Eye (tissue), 1 donor: ENCODE measurements around the gene PHYKPL.

Experiments
- DNase-seq: peaks from one replicate; pipeline ENCODE4 v3.0.0-alpha.2; 2015

PHYKPL gene

DNA sequence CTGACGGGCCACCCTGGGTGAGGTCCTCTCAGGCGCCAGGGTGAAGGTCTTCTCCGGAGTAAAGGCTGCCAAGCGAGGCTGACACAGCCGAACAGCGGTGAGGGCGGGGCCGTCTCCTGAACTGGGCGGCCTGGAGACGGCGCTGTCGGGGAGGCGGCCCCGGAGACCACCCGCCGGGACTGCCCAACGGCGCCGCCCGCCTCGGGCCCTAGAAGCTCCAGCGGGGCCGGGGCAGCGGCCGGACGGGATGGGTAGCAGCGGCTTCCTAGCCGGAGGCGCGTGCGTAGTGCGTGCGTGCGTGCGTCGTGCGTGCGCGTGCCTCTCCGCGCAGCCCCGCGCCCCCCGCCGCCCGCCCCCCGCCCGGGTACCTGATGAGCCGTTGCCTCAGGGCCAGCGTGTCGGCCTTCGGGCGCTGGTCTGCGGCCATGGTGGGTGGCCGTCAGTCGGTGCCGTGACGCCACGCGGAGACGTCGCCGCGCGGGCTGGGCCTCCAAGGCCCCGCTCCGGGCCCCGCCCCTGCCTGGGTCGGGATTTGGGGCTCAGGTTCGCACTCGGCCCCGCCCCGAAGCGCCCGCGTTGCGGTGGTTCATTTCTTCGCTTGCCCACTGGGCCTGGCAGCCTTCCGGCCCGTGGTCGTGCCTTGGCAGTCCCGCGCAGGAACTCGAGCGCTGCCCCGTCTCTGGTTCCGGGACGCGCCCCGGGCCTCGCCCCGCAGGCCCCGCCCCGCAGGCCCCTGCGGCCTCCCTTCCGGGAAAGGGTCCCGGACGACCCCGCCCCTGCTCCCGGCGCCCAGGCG, at the start of gene PHYKPL:
Gene PHYKPL, minus strand, starts transcription at position 679 of the 796 bp plus-strand sequence. Its CDS starts 252 bp downstream, at position 427.
- DNase-seq = peak; percentile 87

DNA sequence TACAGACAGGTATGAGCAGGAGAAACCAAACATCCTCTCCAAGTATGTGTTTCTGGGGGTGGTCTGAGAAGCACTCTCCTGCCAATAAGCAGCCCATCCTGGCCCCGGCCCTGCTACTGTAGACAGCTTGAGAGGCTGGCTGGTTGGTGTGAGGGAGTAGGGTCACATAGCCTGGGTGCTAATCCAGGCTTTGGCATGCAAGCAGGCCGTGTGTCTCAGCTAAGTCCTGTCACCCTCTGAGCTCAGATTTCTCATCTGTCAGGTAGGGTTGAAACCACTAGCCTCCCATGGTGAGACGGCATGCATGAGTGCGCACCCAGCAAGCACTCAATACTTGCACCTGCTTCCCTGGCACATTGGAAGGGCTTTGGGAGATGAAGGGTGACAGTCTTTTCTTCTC, 49.8 kb upstream of the PHYKPL start:
- DNase-seq = no peak

DNA sequence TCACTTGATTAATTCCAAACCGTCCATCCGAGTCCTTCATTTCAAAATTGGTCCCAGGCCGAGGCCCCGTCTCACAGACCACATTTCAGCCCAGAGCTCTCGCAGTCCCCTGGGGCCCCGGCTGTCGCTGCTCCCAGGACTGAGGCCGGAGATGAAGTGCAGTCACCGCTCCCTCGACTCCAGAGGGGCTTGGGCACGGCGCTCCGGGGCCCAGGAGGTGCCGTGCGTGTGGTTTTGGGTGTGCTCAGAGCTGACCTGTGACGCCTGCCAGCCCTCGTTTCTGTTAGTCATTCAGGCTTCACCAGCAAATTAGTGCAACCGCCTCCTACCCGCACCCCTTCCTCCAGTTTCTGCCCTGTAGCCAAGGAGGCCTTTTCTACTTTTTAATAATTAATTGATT, 48.7 kb upstream of the PHYKPL start:
- DNase-seq = no peak

DNA sequence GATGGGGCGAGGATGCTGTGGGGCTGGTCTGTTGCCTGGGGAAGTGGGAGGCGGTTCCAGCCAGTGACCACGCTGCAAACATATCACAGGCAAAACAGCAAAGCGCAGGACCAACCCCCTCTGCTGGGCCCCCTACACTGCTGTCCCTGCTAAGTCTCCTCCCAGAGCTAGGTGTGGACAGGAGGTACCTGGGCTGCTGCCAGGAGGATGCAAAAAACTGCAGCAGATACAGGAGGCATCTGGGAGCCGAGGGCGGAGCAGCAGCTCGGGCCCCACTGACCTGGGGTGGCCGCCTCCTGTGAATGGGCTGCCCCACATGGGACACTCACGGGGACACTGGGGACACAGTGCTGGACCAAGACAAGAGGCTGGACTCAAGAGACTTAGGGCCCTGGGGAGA, 48.0 kb upstream of the PHYKPL start:
- DNase-seq = no peak

DNA sequence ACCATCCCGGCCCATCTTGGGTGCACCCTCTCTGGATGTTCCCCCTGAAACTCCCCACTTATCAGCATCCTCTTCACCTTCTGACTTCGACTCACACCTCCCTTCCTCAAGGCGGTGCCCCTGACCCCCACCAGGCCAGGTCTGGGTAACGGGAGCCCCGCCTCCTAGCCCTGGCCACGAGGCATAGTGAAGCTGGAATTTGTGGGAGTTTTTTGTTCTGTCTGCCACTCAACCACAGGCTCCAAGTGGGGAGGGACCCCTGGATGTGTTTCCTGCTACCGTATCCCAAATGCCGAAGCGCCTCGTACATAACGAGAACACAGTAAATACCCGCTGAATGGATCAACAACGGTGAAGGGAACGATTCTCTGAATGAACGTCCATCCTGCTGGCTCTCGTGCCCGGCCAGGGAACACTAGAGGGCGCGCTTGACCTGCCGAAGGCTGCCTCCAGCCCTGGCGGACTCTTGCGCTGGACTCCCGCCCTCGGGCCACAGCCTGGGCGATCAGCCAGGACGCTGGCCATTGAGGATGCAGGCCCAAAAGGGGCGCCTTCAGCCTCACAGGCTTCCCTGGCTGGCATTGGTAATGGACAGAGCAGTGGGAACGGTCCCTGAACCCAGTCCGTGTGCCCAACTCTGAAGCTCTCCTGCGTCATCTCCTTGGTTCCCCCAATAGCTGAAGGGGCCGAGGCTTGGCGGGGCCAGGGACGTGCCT, 47.3 kb upstream of the PHYKPL start:
- peak; percentile 94 for DNase-seq

DNA sequence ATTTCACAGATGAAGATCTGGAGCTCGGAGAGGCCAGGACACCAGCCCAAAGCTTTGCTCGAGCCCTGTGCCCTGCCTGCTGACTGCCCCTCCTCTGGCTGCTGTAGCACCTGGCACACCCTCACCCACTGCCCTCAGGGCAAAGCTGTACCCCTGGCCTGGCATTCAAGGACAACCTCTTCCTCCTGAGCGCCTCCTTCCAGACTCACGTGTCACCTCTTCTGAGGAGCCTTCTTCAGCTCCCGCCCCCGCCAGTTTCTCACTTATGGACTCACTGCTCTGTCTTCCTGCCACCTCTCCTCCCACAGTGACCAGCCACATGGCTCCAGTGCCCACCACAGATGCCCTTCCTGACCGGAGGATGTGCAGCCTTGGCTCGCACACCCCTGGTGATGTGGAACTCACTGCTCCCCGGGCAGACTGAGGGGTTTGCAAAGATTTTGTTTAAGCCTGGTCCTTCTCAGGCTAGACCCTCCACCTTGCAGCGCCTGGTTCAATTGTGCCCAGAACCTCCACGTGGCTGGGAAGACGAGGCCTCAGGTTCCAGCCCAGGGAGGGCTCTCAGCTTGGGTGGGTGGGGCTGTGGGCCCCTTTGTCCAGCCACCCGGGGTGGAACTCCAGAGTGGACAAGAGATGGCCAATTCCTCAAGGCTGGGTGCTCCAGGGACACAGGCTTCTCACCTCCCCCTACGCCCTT, 46.6 kb upstream of the PHYKPL start:
- DNase-seq = no peak

DNA sequence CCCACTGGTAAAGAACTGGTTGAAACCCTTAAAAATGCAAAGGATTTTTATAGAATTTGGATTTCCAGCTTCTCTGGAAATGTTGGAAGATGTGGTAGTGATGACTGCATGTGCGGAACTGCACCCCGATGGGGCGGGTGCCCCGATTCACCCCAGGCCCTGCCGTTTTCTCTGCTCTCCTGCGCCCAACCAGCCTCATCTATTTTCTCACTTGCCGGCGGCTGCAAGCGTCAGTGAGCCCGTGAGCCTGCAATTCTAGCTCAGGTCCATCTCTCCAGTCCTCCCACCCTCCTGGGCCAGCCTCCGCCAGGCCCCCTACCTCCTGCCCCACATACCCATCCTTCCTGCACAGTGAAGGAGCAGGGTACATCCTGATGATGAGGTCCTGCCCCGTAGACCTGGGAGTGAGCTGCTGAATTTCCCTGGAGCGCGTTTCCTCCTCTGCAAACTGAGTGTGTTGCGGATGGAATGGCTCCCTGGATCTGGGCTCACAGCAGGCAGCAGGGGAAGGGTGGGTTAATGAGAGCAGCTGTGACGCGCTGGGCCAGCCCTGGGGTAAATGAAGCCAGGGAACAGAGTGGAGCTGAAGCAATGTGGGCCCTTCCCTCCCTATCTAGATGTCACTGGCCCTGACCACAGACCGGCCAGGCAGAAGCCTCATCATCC, 45.9 kb upstream of the PHYKPL start:
- no peak for DNase-seq

DNA sequence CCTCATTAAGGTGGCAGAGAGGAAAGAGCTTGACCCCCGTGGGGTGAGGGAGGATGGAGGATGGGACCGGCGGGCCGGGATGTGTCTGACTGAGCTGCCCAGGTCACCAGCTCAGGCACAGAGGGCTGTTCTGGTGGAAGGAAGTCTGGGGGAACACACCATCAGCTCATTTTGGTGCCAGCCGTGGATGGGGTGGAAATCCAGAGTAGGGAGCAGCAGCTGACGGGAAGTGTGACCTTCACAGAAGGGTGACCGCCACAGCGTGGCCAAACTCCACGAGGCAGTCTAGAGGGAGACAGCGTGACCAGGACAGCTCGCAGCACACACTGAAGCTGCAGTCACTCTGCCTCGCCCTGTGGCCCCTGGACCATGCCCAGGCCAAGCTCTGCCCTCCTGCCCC, 45.3 kb upstream of the PHYKPL start:
- DNase-seq = no peak

DNA sequence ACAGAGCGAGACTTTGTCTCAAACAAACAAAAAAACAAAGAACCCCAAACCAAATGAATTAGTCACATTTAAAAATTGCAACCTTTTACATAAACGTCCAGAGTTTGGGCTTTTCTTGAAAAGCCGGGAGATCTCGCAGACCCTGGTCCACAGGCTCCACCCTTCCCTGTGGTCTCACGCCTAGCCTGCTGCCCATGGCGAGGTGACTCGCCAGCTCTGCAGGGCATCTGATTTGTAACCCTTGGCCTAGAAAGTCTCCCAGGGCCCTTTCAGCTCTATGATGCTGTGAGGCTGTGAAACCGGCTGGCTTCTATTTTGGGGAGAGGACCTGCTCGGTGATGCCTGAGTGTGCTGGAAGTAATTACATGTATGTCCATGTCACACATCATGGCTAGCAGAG, 44.7 kb upstream of the PHYKPL start:
- DNase-seq = no peak

DNA sequence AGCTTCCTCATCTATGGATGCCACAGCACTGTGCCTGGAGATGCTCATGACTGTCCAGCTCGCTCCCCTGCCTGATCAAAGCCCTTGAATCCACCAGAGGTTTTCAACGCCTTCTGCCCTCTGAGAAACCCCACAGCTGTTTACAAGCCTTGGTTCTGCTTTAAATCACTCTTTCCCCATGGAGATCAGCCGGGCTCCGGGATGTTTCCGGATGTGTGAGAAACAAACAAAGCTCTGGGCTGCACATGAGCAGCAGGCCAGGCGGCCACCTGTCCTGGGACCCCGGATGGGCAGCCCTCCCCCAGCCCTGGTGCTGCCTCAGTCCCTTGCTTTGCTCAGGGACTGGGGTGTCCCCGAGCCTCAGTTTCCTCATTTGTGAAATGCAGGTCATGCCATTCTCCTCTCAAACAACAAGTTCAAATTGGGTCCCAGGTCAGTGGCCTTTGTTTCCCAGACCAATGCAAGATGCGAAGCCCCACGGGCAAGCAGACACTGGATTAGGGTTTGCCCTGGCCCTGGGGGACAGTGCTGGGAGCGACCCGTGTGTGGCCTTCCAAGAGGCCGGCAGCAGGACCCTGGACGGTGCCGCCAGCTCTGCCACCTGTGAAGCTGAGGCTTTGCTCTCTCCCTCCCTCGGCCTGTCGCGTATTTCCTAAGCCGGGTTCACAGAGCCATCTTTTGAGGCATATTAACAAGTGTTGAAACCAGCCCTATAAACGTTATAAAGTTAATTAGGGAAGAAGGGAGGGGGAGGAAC, 42.4 kb upstream of the PHYKPL start:
- no peak for DNase-seq

DNA sequence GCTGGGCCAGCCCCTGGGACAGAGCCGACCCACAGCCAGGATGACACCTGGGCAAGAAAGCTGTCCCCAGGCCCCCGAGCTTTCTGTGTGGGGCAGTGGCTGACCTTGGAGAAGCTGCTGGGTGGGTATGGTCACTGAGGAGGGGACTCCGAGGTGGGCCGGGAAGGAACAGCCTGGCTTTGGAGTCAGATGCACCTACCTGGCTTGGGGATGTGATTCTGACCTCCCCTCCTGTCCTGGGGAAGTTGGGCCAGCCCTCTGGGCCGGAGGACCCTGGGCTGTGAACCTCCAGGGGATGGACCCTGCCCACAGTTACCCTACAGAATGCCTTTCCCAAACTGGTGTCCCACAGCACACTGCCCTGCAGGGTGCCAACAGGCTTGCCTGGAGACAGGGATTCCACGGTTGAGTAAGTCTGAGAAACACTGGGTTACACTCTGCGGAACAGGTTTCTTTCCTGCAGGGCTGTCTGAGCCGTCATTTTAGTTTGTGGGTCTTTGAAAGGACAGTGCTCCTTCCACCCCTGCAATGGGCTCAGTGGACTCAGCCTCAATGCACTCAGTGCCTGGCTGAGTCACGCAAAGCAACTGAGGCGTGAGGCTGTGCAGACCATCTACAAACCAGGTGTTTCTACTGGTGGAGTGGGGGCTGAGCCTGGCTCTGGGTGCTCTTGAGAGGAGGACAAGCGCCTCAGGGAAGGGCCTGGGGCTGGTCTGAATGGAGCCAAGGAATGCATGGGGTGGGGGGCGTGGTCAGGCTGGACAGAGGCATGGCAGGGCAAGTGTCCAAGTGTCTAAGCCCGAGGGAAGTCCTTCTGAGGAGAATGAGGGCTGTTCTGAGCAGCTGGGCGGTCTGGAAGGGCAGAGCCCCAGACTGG, 41.3 kb upstream of the PHYKPL start:
- no peak for DNase-seq

DNA sequence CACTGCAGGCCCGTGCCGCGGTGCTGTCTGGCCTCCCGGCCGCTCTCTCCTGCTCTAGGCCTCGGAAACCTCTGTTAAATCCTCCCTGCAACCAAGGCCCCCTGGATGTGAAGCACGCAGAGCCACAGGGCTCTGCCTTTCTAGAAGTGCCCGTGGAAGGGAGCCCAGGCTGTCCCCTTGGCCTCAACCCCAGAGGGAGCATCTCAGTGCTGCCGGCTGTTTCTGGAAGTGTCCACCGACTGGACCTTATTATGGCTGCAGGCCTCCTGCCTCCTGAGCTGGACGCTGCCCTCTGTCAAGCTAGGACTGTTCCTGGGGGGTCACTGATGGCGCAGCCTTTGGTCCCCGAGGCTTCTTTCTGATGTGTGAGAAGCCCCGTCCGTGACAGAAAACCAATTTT, 40.4 kb upstream of the PHYKPL start:
- DNase-seq = no peak

DNA sequence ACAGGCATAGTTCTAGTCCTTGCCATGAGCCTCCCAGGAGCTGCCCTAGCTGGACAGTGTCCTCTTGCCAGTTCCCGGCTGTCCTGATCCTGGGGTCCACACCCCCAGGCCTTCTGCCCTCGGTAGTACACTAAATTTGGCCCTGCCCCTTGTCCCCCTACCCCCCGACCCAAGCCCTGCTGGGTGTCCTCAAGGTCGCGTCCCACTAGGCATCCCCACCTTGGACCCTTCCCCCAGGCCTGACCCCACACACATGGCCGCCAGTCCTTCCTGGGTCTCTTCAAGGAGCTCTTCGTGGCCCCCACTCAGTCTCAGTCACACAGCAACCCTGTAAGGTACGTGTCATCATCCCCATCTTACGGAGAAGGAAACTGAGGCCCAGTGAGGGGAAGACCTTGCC, 40.0 kb upstream of the PHYKPL start:
- no peak for DNase-seq

DNA sequence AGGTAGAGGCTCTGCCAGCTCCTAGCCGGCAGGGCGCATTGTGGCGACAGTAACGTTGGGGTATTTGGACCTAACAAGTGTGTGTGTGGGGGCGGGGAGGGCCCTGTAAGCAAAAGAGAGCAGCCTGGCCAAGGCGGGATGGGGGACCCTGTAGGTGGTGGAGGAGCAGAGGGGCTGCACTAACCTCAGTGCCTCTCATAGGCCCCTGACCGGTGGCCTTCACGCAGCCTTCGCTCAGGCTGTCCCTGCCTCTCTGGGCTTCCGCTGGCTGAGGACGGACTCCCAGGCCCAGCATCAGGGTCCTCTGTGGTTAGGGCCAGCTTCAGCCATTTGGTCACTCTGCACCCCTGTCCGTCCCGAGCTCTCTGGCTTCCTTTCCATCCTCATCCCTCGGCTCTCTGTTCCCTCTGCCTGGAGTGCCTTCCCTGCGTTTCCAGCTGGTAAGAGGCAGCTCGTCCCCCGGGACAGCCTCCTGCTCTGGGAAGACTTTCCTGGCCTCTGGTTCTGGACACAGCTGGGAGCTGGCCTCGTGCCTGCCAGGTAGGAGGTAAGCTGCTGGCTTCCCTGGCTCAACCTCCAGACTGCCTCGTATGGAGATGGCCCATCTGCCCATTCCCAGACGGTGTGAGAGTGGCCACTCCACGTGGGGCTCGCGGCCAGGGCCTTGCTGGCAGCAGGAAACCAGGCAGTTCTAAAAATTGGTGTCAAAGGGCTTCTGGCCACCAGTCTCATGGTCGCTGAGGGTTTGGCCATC, 39.3 kb upstream of the PHYKPL start:
- no peak for DNase-seq

DNA sequence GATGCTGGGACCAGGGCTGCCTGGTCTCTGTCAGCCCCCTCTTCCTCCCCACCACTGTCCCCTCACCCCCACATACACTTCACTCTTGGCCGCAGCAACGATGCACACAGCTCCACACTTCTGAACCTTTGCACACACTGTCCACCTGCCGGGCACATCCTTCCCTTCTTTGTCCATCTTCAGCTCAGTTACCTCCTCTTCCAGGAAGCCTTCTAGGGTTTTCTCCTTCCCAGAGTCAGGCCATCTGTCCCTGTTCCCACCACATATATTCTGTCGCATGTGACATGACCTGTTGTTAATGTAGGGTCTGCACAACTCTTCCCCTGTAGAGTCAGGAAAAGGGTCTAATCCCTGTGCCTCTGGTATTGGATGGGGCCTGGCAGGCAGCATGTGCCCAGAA, 38.6 kb upstream of the PHYKPL start:
- DNase-seq = no peak

DNA sequence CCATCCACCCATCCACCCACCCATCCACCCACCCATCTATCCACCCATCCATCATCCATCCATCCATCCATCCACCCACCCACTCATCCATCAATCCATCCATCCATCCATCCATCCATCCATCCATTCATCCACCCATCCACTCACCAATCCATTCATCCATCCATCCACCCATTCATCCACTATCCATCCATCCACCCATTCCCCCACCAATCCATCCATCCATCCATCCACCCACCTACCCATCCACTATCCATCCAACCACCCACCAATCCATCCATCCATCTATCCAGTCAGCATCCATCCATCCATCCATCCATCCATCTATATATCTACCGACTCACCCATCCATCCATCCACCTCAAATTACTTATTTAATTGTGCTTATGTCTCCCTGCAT, 36.9 kb upstream of the PHYKPL start:
- DNase-seq = no peak

DNA sequence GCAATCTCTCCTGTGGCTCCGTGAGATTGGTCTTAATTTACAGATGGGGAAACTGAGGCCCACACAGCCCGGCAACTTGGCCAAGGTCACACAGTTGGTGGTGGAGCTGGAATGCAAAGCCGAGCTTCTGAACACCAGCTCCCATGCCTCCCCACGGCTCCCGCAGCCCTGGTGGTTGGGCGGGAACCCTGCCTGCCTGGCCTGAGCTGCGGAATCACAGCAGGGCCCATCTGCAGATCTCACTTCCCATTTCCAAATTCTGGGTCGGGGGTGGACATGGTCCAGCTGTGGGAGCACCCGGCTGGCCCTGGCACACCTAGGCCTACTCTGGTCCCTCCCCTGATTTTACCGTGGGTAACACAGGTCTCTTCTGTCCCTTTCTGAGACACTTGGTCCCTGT, 35.3 kb upstream of the PHYKPL start:
- no peak for DNase-seq

DNA sequence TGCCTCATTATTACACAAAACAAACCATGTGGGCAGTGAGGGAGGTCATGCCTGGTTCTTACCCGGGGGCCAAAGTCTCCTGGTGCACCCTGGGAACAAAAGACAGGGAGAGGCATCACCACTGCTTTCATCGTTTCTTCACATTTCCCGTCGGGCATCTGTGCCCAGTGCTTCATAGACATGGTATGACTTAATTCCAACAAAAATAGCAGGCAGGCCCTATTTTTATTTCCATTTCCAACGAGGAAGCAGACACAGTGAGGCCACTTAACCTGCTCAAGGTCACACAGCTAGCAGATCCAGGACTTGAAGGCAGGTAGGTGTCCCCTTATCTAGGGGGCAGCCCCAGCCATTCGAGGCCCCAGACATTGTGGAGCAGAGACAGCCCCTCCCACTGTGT, 34.6 kb upstream of the PHYKPL start:
- no peak for DNase-seq

DNA sequence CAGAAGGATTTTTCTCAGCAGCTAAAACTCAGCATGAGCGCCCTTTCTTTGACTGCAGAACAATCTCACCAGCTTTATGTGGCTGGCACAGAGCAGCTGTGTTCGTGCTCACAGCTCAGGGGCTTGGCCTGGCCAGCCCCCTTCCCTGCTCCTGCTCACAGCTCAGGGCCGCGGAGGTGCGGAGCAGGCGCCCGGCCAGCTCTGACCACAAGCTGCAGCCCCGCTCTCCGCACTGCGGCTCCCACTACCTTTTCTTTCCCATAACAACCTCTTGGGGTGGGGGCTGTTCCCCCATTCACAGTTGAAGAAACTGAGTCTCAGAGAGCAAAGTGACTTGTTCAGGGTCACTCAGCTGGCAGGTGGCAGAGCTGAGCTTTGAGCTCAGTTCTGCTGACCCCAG, 34.0 kb upstream of the PHYKPL start:
- DNase-seq = no peak

DNA sequence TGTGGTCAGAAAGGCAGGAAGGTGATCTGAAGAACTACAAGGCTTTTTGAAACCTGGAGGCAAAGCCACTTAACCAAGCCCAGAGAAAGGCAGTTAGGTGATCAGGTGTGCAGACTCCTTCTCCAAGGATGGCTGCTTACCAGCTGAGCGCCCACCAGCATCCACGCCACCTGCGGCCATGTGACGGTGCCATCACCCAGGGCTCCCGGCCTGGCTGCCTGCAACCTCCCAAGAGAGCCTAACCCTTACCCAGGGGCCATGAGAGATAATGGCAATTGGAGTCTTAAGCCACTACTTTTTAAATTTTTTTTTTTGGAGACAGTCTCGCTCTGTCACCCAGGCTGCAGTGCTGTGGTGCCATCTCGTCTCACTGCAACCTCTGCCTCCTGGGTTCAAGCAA, 33.1 kb upstream of the PHYKPL start:
- no peak for DNase-seq

DNA sequence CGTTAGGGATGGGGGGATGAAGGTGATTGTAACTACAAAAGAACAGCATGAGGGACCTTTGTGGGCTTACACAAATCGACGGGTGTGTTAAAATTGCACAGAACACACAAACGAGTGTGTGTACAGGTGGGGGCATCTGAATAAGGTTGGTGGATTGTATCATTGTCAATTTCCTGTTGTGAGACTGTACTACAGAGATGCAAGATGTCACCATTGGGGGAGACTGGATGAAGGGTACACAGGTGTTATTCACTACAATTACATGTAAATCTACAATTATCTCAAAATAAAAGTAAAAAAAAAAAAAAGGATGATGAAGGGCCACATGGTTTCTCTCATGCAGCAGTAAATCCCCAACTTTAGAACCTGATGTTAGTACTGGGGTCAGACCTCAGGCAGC, 31.4 kb upstream of the PHYKPL start:
- no peak for DNase-seq
